DMS114 treated with DMSO at 0.1 percent for 48 hours (cell line): ENCODE results near the gene MRPS9.

Source experiments
- DNase-seq: peaks from one replicate; lab custom pipeline; 2025; ENCODE audit not compliant: unreplicated experiment; lab: John Stamatoyannopoulos, UW

MRPS9 gene

GRCh38 chr2:105118960-105119359 is 81.1 kb downstream of the MRPS9 start:
- DNase-seq, result no peak

GRCh38 chr2:105121434-105121833 is 83.6 kb downstream of the MRPS9 start:
- DNase-seq, result no peak

GRCh38 chr2:105125428-105125827 is 87.6 kb downstream of the MRPS9 start:
- DNase-seq, result no peak

GRCh38 chr2:105125920-105126319 is 88.1 kb downstream of the MRPS9 start:
- DNase-seq, result no peak

GRCh38 chr2:105126336-105126735 is 88.5 kb downstream of the MRPS9 start:
- DNase-seq, result no peak

GRCh38 chr2:105127289-105127915 is 89.5 kb downstream of the MRPS9 start:
- DNase-seq, result no peak

GRCh38 chr2:105129722-105130232 is 91.9 kb downstream of the MRPS9 start:
- no peak for DNase-seq

GRCh38 chr2:105130546-105130945 is 92.7 kb downstream of the MRPS9 start:
- no peak for DNase-seq

GRCh38 chr2:105134081-105134480 is 96.2 kb downstream of the MRPS9 start:
- no peak for DNase-seq

- DNase-seq, result no peak
These were observed 97.6 kb downstream of the MRPS9 start for GRCh38 chr2:105135436-105135835.

- no peak for DNase-seq
These were observed 98.5 kb downstream of the MRPS9 start for GRCh38 chr2:105136394-105136793.

GRCh38 chr2:105138643-105139042 is 100.8 kb downstream of the MRPS9 start:
- no peak for DNase-seq

GRCh38 chr2:105139556-105140239 is 101.8 kb downstream of the MRPS9 start:
- DNase-seq, result no peak

- DNase-seq, result no peak
These were observed 102.3 kb downstream of the MRPS9 start for GRCh38 chr2:105140240-105140568.

- no peak for DNase-seq
These were observed 103.3 kb downstream of the MRPS9 start for GRCh38 chr2:105141099-105141614.

- DNase-seq, result no peak
These were observed 104.4 kb downstream of the MRPS9 start for GRCh38 chr2:105142239-105142638.

- no peak for DNase-seq
These were observed 105.2 kb downstream of the MRPS9 start for GRCh38 chr2:105143094-105143466.

GRCh38 chr2:105143467-105144151 is 105.7 kb downstream of the MRPS9 start:
- DNase-seq, result peak; percentile 5

- DNase-seq, result no peak
These were observed 106.5 kb downstream of the MRPS9 start for GRCh38 chr2:105144152-105144940.

GRCh38 chr2:105144941-105145300 is 107.1 kb downstream of the MRPS9 start:
- DNase-seq, result no peak

- no peak for DNase-seq
These were observed 111.4 kb downstream of the MRPS9 start for GRCh38 chr2:105149272-105149671.
